PC-9 (cell line): Measurements from ENCODE around the gene B4GALNT3. TPM values are rescaled to one million over a fixed set of nuclear protein-coding genes. Genes with fewer than 3 reads are reported as not detected.

ENCODE experiments used
- BruUV-seq: library from RNA; stranded (reverse); fragments of 400-500 nt; replicated peaks from 2 replicates; lab custom pipeline; 2021; lab: Mats Ljungman, UMichigan
- CTCF ChIA-PET: fragments of 300-600 bp; sonication (Branson Sonifier 250); formaldehyde crosslinking; loops from one replicate; lab custom pipeline; 2022; ENCODE audit warnings: antibody characterized with exemption; lab: Charles Lee
- POLR2A ChIA-PET: fragments of 300-600 bp; sonication (Branson Sonifier 250); formaldehyde crosslinking; loops from one replicate; lab custom pipeline; 2022; ENCODE audit warnings: antibody characterized with exemption; ENCODE audit not compliant: unreplicated experiment; lab: Charles Lee
- DNase-seq, 2 experiments: peaks; one replicate each; pipeline versions ENCODE4 v3.0.0 to v3.0.0-alpha.2; 2015 to 2022; ENCODE audit warnings: mixed read lengths in 1 of 2
- H2AFZ ChIP-seq: fragments of 200-600 bp; sonication (generic); 2 replicates; pipeline ENCODE4 v1.8.1; 2017; ENCODE audit warnings: antibody characterized with exemption
- H3F3A ChIP-seq: fragments of 200-600 bp; sonication (generic); 2 replicates; pipeline ENCODE4 v1.8.1; 2017; ENCODE audit warnings: antibody characterized with exemption, mild to moderate bottlenecking, low read depth; ENCODE audit not compliant: insufficient read depth
- H3K27ac ChIP-seq: fragments of 200-600 bp; sonication (generic); 2 replicates; pipeline ENCODE4 v1.6.1; 2016; ENCODE audit warnings: mixed run types
- H3K27me3 ChIP-seq: fragments of 200-600 bp; sonication (generic); 2 replicates; pipeline ENCODE4 v1.6.1; 2016; ENCODE audit warnings: low read depth, mixed run types; ENCODE audit not compliant: insufficient read depth
- H3K36me3 ChIP-seq: fragments of 200-600 bp; sonication (generic); 2 replicates; pipeline ENCODE4 v1.6.1; 2016; ENCODE audit warnings: low read depth, mixed run types
- H3K4me1 ChIP-seq: fragments of 200-600 bp; sonication (generic); replicated peaks from 2 replicates; pipeline ENCODE4 v1.6.1; 2016; ENCODE audit warnings: mixed run types; ENCODE audit not compliant: insufficient read depth
- H3K4me2 ChIP-seq: fragments of 200-600 bp; sonication (generic); 2 replicates; pipeline ENCODE4 v1.6.1; 2017; ENCODE audit warnings: mixed run types
- H3K4me3 ChIP-seq: fragments of 200-600 bp; sonication (generic); 2 replicates; pipeline ENCODE4 v1.6.1; 2016; ENCODE audit warnings: mixed run types
- H3K79me2 ChIP-seq: fragments of 200-600 bp; sonication (generic); 2 replicates; pipeline ENCODE4 v1.6.1; 2017; ENCODE audit warnings: low read depth, mixed run types
- H3K9me2 ChIP-seq: fragments of 200-600 bp; sonication (generic); 2 replicates; pipeline ENCODE4 v1.8.1; 2017; ENCODE audit warnings: mild to moderate bottlenecking; ENCODE audit not compliant: insufficient read depth
- H3K9me3 ChIP-seq: fragments of 200-600 bp; sonication (generic); 2 replicates; pipeline ENCODE4 v1.8.1; 2016; ENCODE audit warnings: low read depth; ENCODE audit not compliant: insufficient read depth
- H4K20me1 ChIP-seq: fragments of 200-600 bp; sonication (generic); 2 replicates; pipeline ENCODE4 v1.8.1; 2017; ENCODE audit not compliant: insufficient read depth
- CTCF ChIP-seq: fragments of 200-600 bp; sonication (generic); conservative IDR thresholded peaks from 2 replicates; pipeline ENCODE4 v1.6.1; 2017; ENCODE audit warnings: mixed run types, antibody characterized with exemption, mild to moderate bottlenecking, moderate library complexity
- EZH2 ChIP-seq: fragments of 200-600 bp; sonication (generic); IDR thresholded peaks from 2 replicates; pipeline ENCODE4 v1.8.0; 2017; ENCODE audit warnings: antibody characterized with exemption, low read depth
- intact Hi-C: fragments of 100-400 bp; cut with micrococcal nuclease; formaldehyde crosslinking; loops from one replicate; pipeline ENCODE4 v1.10.0; 2022; ENCODE audit not compliant: unreplicated experiment
- total RNA-seq: library from RNA; stranded (reverse); gene quantifications from 2 replicates; pipeline ENCODE4 v1.2.3, GENCODE V29; 2021

Gene B4GALNT3
- total RNA-seq, 1 experiment from 2014 or later, result 8.0 TPM

- H3K9me3 ChIP-seq, result no peaks in the 10 kb centered on the region
- no peak overlapping the region for H3K27ac ChIP-seq
- H3K36me3 ChIP-seq, result no peaks in the 10 kb centered on the region
- TF ChIP-seq CTCF (no peak), EZH2 (no peak)
- intact Hi-C loops, result no loop called here
- no peaks in the 10 kb centered on the region for H3K9me2 ChIP-seq
- no TSS peak for BruUV-seq
- peaks cover 8% of the 10 kb centered on the region for H3K4me1 ChIP-seq
- no peak overlapping the region for H3K4me3 ChIP-seq
- ChIA-PET CTCF (no interaction called here), POLR2A (no interaction called here)
- 0 out of 2 replicates have a peak, but pooled peaks cover 3% of the 10 kb centered on the region for H3K27me3 ChIP-seq
- H3K79me2 ChIP-seq, result no peaks in the 10 kb centered on the region
- H3F3A ChIP-seq, result peaks cover 9% of the 10 kb centered on the region
- DNase-seq, result peak in 1 of 2 experiments; percentile 52
- no peak overlapping the region for H3K4me2 ChIP-seq
- H2AFZ ChIP-seq, result no peak overlapping the region
- no peaks in the 10 kb centered on the region for H4K20me1 ChIP-seq
These were observed 37.9 kb downstream of the B4GALNT3 start for GRCh38 chr12:497501-498160.

GRCh38 chr12:499837-500458 lies 40.2 kb downstream of the B4GALNT3 start:
- no peak for DNase-seq
- Histone ChIP-seq H3F3A (peaks cover 25% of the 10 kb centered on the region), H3K27me3 (0 out of 2 replicates have a peak, but pooled peaks cover 3% of the 10 kb centered on the region), H3K4me2 (no peak overlapping the region), H3K79me2 (no peaks in the 10 kb centered on the region), H2AFZ (no peak overlapping the region), H3K4me3 (no peak overlapping the region), H3K9me3 (no peaks in the 10 kb centered on the region), H3K9me2 (no peaks in the 10 kb centered on the region), H3K4me1 (peaks cover 23% of the 10 kb centered on the region), H3K36me3 (no peaks in the 10 kb centered on the region), H4K20me1 (no peaks in the 10 kb centered on the region), H3K27ac (no peak overlapping the region)
- intact Hi-C loops, result no loop called here
- no TSS peak for BruUV-seq
- ChIA-PET POLR2A (no interaction called here), CTCF (no interaction called here)
- TF ChIP-seq EZH2 (no peak), CTCF (no peak)

- no TSS peak for BruUV-seq
- Histone ChIP-seq H3K9me2 (no peaks in the 10 kb centered on the region), H3K36me3 (no peaks in the 10 kb centered on the region), H3F3A (peaks cover 25% of the 10 kb centered on the region), H3K4me3 (no peak overlapping the region), H3K27me3 (0 out of 2 replicates have a peak, but pooled peaks cover 3% of the 10 kb centered on the region), H3K4me1 (peaks cover 23% of the 10 kb centered on the region), H3K27ac (no peak overlapping the region), H3K79me2 (no peaks in the 10 kb centered on the region), H2AFZ (no peak overlapping the region), H4K20me1 (no peaks in the 10 kb centered on the region), H3K9me3 (no peaks in the 10 kb centered on the region), H3K4me2 (peak overlapping the region; percentile 36)
- POLR2A ChIA-PET, result no interaction called here
- CTCF ChIA-PET, result no interaction called here
- DNase-seq, result no peak
- intact Hi-C loops, result no loop called here
- TF ChIP-seq EZH2 (no peak), CTCF (no peak)
These were observed 42.1 kb downstream of the B4GALNT3 start for GRCh38 chr12:501722-502447.
